GM12872 (cell line): Measurements from ENCODE around the gene HOXC10.

Experiments
- TF ChIP-seq, protein P1 (sequence below): IDR thresholded peaks from 3 replicates; pipeline ENCODE4 v1.5.1; 2011; ENCODE audit warnings: low read depth, mild to moderate bottlenecking, low read length, moderate library complexity; ENCODE audit not compliant: insufficient read depth

The HOXC10 gene

DNA sequence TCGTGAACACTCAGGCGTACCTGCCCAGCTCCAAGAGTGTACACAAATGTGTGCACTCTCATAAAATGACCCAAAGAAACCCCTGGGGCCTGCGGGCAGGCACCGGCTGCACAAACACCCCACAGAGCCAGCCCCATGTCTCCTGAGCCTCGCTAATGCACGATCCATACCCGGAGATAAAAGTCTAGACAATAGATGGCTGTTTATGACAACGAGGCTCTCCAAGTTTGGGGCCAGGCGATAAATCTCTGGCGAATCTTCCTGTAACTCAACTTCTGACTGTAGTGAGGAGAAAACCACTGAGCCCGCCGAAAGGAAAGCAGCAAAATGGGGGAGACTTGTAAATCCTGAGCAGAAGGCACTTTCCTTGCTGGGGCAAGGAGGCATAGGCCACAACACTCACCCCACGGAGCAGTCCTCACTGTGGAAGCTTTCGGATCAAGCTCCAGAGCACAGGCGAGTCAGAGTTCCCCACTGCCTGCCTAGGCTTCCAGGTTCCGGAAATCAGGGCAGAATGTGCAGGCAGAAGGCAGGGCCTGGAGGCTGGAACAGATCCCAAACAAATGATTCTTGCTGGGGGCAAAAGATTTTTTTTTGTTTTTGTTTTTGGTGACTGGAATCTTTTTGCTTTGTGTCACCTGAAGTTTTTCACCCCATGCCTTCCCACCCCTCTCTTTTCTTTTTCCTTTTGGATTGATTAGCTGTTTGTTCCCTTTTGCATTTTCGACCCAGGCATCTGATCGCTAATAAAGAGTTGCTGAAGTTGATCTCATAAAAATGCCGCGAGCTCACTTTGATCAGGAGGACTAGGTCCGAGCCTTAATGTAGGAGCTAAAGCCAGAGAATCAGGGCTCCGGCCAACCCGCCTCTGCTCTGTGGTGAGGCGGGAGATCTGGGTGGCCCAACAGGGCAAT lies 16.5 kb upstream of the HOXC10 start:
- TF ChIP-seq, protein P1, sequence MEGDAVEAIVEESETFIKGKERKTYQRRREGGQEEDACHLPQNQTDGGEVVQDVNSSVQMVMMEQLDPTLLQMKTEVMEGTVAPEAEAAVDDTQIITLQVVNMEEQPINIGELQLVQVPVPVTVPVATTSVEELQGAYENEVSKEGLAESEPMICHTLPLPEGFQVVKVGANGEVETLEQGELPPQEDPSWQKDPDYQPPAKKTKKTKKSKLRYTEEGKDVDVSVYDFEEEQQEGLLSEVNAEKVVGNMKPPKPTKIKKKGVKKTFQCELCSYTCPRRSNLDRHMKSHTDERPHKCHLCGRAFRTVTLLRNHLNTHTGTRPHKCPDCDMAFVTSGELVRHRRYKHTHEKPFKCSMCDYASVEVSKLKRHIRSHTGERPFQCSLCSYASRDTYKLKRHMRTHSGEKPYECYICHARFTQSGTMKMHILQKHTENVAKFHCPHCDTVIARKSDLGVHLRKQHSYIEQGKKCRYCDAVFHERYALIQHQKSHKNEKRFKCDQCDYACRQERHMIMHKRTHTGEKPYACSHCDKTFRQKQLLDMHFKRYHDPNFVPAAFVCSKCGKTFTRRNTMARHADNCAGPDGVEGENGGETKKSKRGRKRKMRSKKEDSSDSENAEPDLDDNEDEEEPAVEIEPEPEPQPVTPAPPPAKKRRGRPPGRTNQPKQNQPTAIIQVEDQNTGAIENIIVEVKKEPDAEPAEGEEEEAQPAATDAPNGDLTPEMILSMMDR = no peak

DNA sequence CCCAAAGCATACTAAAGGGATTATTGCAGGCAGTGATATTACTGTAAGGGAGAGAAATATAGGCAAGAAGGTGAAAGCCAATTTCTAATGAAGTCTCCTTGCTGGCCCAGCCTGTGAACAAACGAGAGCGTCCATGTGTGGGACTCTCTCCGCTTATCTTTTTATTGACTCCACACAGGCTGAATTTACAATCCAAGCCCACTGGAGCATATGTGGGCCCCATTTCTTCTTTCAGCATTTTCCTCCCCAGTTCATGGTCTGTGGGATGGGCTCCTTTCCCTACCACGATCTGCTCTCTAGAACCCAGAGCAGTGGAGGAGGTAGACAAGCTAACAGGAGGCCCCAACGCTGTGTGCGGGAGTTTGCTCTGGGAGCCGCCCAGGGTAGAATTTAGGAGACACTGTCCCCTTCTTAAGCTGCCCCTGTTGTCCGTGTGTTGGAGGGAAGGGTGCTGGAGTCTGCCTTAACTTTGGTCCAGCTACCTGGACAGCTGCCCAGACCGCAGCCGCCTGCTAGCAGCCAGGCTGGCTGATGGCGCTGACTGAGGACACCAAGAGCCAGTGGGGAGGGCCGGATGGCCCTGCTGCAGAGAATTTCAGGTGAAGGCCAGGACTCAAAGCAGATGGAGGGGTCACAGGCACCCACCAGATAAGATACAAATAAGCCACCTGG lies 15.2 kb upstream of the HOXC10 start:
- TF ChIP-seq, protein P1 = no peak

DNA sequence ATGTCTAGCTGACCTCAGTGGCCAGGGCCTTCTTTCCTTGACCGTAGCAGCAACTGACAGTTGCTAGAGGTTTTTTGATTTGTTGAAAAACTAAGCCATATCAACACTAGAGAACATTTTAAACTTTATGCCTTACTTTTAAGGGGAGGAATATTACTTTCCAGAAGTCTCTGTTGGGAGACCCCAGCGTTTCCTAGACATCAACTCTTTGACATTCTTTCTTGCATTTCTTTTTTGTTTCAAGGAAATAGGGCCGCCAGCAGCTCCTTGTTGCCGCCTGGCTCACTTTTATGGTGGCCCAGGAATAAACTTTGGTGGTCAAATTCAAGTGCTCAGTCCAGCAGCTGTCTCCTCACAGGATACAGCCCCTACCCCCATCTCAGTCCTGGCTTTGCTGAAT lies 14.5 kb upstream of the HOXC10 start:
- TF ChIP-seq, protein P1 = no peak

DNA sequence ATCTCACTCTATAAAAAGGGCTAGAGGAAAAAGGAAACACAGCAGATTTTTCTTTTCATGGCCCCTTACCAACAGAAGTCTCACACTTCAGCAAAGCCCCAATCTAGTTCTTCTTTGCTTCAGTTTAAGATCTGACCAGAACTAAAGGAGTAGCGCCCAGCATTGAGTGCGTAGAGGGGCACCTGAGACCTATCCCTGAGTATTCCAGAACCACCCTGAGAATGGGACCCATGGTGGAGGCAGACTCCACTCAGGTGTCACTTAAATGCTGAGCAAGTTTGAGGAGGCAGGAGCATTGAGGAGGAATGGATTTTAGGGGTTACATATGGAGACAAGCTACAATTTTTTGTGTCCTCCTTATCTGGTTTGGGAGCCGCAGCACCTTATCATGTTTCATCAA lies 13.8 kb upstream of the HOXC10 start:
- TF ChIP-seq, protein P1 = no peak

DNA sequence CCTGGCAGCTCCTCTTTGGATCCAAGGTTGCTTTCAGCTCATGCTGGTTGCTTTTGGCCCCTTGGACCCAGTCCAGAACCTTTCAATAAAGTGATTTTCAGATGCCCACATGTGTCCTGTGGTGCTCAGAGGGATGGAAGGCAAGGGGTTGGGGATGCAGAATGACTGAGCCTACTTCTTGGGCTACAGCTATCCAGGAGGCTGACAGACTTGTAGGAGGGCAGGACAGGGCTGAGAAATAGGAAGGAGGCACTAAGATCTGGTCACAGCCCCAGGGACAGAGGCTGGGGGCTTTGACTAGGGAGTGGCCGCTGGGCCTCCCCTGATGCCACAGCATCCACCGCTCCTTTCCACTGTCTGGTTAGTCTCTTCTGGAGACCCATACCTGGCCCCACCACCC lies 13.3 kb upstream of the HOXC10 start:
- TF ChIP-seq, protein P1 = no peak

DNA sequence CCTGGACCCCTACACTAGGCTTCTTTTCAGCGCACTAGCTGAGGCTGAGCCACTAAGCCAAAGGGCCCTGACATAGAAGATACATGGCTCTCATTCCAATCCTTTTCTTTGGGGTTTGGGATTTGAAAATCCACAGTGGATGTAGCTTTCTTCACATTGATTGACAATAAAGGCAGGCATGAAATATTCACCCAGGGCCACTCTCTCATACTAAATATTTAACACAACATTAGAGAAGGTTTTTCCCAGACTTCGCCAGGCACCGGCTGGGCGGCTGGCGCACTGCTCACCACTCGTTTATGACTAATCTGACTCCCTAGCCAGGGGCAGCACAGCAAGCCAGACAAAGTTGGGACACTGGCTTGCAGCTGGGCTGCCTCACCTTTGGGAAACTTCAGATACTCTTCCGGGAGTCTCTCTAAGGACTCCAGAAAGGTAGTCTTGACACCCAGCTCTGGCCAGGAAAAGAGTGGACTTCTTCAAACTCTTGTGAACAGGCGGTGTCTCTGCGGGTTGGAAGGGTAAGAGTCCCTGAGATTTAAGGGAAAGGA lies 12.7 kb upstream of the HOXC10 start:
- TF ChIP-seq, protein P1 = no peak

DNA sequence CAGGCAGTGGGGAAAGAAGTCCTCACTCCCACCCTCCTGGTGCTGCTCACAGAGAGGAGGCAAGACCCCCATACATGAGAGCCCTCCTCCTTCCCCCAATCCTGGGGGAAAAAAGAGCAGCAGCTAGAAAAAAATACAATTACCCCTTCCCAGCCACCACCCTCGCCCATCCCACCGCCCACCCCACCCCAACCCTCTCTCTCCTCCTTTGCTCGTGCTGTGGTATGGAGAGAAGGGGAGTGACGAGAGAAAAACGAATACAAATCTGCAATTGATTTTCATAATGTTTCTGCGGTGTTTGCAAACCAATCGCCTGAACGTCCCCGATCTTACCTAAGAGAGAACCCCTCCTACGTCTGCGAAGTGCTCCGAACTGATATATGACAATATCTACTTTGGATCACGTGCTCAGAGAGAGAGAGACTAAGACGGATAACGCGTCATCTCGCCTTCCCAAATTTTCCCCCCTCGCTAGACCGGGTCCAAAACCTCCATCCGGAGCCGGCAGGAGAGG lies 12.2 kb upstream of the HOXC10 start, which contains the start of gene HOXC11:
TSS of gene HOXC11 (plus strand) at position 405 of the 514 bp plus-strand sequence. CDS start 116 bp downstream, outside the sequence.
- TF ChIP-seq, protein P1 = no peak
